Tracheal epithelial cell (primary cell): ENCODE measurements around the gene COL12A1. TPM values are rescaled to one million over a fixed set of nuclear protein-coding genes. Genes with fewer than 3 reads are reported as not detected.

Experiments used
- total RNA-seq: library from RNA; depleted of rRNA; stranded (reverse); fragments of >200 nt; gene quantifications from 2 replicates; pipeline ENCODE4 v1.2.1, GENCODE V29; 2014

The COL12A1 gene
- total RNA-seq = 3.0 and 17.1 TPM in 2 replicates

GRCh38 chr6:75205776-75206575 lies at the start of gene COL12A1:
TSS of gene COL12A1 (minus strand) at chr6:75206053. CDS start at chr6:75202792, 3,261 bp downstream.

GRCh38 chr6:75243333-75244062 lies 37.6 kb upstream of the COL12A1 start, which contains the start of gene COX7A2:
TSS of gene COX7A2 (minus strand) at chr6:75243801. CDS start at chr6:75243734, 67 bp downstream.

Other genes with a start within 250 kb of the COL12A1 start
- gene COX7A2, start 37.7 kb upstream of the COL12A1 start, total RNA-seq = 125 and 195 TPM in 2 replicates
- gene TMEM30A, start 78.7 kb upstream of the COL12A1 start, total RNA-seq = 107 and 110 TPM in 2 replicates